ENCODE results near the gene HMCN1.

The HMCN1 gene

GRCh38 chr1:186118724-186119123, 384.5 kb downstream of the HMCN1 start:
- no peaks in the 10 kb centered on the region for H3K9me2 ChIP-seq (replicated peaks; ENCODE audit: insufficient read depth, low read length)
- H2AFZ ChIP-seq (ENCODE audit: low read length), result no peak overlapping the region
- no peaks in the 10 kb centered on the region for H3F3A ChIP-seq (ENCODE audit: insufficient read depth, low read length)
- H3K9ac ChIP-seq (ENCODE audit: low read length), result no peak overlapping the region
- H3K4me1 ChIP-seq (ENCODE audit: low read length), result no peaks in the 10 kb centered on the region
- no peak for DNase-seq
- H3K4me3 ChIP-seq (ENCODE audit: low read length), result no peak overlapping the region
- H3K27me3 ChIP-seq (replicated peaks; ENCODE audit: insufficient read depth, low read length), result no peaks in the 10 kb centered on the region
- TF ChIP-seq, protein P1, sequence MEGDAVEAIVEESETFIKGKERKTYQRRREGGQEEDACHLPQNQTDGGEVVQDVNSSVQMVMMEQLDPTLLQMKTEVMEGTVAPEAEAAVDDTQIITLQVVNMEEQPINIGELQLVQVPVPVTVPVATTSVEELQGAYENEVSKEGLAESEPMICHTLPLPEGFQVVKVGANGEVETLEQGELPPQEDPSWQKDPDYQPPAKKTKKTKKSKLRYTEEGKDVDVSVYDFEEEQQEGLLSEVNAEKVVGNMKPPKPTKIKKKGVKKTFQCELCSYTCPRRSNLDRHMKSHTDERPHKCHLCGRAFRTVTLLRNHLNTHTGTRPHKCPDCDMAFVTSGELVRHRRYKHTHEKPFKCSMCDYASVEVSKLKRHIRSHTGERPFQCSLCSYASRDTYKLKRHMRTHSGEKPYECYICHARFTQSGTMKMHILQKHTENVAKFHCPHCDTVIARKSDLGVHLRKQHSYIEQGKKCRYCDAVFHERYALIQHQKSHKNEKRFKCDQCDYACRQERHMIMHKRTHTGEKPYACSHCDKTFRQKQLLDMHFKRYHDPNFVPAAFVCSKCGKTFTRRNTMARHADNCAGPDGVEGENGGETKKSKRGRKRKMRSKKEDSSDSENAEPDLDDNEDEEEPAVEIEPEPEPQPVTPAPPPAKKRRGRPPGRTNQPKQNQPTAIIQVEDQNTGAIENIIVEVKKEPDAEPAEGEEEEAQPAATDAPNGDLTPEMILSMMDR (IDR thresholded peaks at IDR 0.05; ENCODE audit: low read length), result no peak
- H4K20me1 ChIP-seq (ENCODE audit: insufficient read depth, low read length), result no peaks in the 10 kb centered on the region
- no peak overlapping the region for H3K4me2 ChIP-seq (ENCODE audit: low read depth, low read length)
- no peaks in the 10 kb centered on the region for H3K9me3 ChIP-seq (replicated peaks; ENCODE audit: insufficient read depth, low read length)
- H3K27ac ChIP-seq (ENCODE audit: low read length), result no peak overlapping the region
- no peaks in the 10 kb centered on the region for H3K79me2 ChIP-seq (ENCODE audit: low read length)
- H3K36me3 ChIP-seq (replicated peaks; ENCODE audit: insufficient read depth, low read length), result no peaks in the 10 kb centered on the region

DNA sequence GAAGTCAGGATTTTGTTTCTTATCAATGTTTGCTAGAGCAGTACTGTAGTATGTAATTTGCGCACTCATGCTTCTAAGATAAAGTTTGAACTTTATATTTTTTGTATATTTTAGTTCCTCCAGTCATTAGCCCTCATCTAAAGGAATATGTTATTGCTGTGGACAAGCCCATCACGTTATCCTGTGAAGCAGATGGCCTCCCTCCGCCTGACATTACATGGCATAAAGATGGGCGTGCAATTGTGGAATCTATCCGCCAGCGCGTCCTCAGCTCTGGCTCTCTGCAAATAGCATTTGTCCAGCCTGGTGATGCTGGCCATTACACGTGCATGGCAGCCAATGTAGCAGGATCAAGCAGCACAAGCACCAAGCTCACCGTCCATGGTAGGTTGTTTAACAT, 388.6 kb downstream of the HMCN1 start:
- TF ChIP-seq EZH2phosphoT487 (IDR thresholded peaks at IDR 0.05; ENCODE audit: low read length) (no peak), EZH2 (optimal IDR thresholded peaks at IDR 0.05; ENCODE audit: low read depth, low read length) (no peak)
- TF ChIP-seq, protein P1 (IDR thresholded peaks at IDR 0.05; ENCODE audit: low read length), result no peak
- Histone ChIP-seq H3K27me3 (replicated peaks; ENCODE audit: insufficient read depth, low read length) (no peaks in the 10 kb centered on the region), H3K9me3 (replicated peaks; ENCODE audit: insufficient read depth, low read length) (no peaks in the 10 kb centered on the region), H3K4me1 (ENCODE audit: low read length) (no peaks in the 10 kb centered on the region), H3K9me2 (replicated peaks; ENCODE audit: insufficient read depth, low read length) (no peaks in the 10 kb centered on the region), H3K36me3 (replicated peaks; ENCODE audit: insufficient read depth, low read length) (no peaks in the 10 kb centered on the region), H3K4me3 (ENCODE audit: low read length) (no peak overlapping the region), H3K79me2 (ENCODE audit: low read length) (no peaks in the 10 kb centered on the region), H3K4me2 (ENCODE audit: low read depth, low read length) (no peak overlapping the region), H3K27ac (ENCODE audit: low read length) (no peak overlapping the region), H4K20me1 (ENCODE audit: insufficient read depth, low read length) (no peaks in the 10 kb centered on the region), H2AFZ (ENCODE audit: low read length) (no peak overlapping the region), H3F3A (ENCODE audit: insufficient read depth, low read length) (no peaks in the 10 kb centered on the region), H3K9ac (ENCODE audit: low read length) (no peak overlapping the region)
- no peak for DNase-seq

GRCh38 chr1:186125035-186125434, 390.8 kb downstream of the HMCN1 start:
- no peak overlapping the region for H3K27ac ChIP-seq (ENCODE audit: low read length)

More at GRCh38 chr1:186125035-186125434, 390.8 kb downstream of the HMCN1 start:
- H3K9ac ChIP-seq (ENCODE audit: low read length), result no peak overlapping the region
- no peaks in the 10 kb centered on the region for H4K20me1 ChIP-seq (ENCODE audit: insufficient read depth, low read length)
- no peak overlapping the region for H3K4me3 ChIP-seq (ENCODE audit: low read length)
- H3K9me3 ChIP-seq (replicated peaks; ENCODE audit: insufficient read depth, low read length), result no peaks in the 10 kb centered on the region
- H3K9me2 ChIP-seq (replicated peaks; ENCODE audit: insufficient read depth, low read length), result no peaks in the 10 kb centered on the region
- H3K4me2 ChIP-seq (ENCODE audit: low read depth, low read length), result no peak overlapping the region
- no peak for DNase-seq
- no peaks in the 10 kb centered on the region for H3K27me3 ChIP-seq (replicated peaks; ENCODE audit: insufficient read depth, low read length)
- no peak overlapping the region for H2AFZ ChIP-seq (ENCODE audit: low read length)
- H3F3A ChIP-seq (ENCODE audit: insufficient read depth, low read length), result no peaks in the 10 kb centered on the region
- H3K4me1 ChIP-seq (ENCODE audit: low read length), result no peaks in the 10 kb centered on the region
- H3K79me2 ChIP-seq (ENCODE audit: low read length), result no peaks in the 10 kb centered on the region
- TF ChIP-seq, protein P1 (IDR thresholded peaks at IDR 0.05; ENCODE audit: low read length), result no peak
- TF ChIP-seq EZH2 (optimal IDR thresholded peaks at IDR 0.05; ENCODE audit: low read depth, low read length), result no peak
- TF ChIP-seq EZH2phosphoT487 (IDR thresholded peaks at IDR 0.05; ENCODE audit: low read length), result no peak
- no peaks in the 10 kb centered on the region for H3K36me3 ChIP-seq (replicated peaks; ENCODE audit: insufficient read depth, low read length)
